HG03469 (cell line): ENCODE data around the gene CD9.

Experiments used
- ATAC-seq: cut with Tn5 transposase; IDR thresholded peaks from one replicate; pipeline ENCODE4 v1.9.1; 2021; ENCODE audit warnings: mild to moderate bottlenecking, moderate library complexity, moderate number of reproducible peaks; ENCODE audit not compliant: unreplicated experiment

Gene CD9

GRCh38 chr12:6235906-6236640 is 35.9 kb downstream of the CD9 start:
- no peak for ATAC-seq

DNA sequence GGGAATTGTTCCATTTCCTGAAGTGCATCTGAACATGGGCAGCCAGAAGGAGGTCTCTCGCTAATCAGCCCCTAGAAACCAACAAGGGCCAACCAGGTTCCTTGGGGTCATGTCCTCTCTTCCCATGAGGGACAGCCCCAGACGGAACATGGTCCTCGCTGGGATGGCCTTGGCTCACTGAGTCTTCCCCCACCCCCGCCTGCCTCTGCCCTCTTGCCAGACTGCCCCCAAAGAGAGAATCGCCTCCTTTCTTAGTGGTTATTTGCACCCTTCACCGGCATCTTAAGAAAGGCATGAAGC is 36.4 kb downstream of the CD9 start:
- ATAC-seq: no peak

DNA sequence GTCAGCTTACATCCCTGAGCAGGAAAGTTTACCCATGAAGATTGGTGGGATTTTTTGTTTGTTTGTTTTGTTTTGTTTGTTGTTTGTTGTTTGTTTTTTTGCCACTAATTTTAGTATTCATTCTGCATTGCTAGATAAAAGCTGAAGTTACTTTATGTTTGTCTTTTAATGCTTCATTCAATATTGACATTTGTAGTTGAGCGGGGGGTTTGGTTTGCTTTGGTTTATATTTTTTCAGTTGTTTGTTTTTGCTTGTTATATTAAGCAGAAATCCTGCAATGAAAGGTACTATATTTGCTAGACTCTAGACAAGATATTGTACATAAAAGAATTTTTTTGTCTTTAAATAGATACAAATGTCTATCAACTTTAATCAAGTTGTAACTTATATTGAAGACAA is 37.6 kb downstream of the CD9 start:
- no peak for ATAC-seq

- ATAC-seq: no peak
Observed at GRCh38 chr12:6238875-6239274, 38.7 kb downstream of the CD9 start.

- no peak for ATAC-seq
Observed at GRCh38 chr12:6241495-6241894, 41.3 kb downstream of the CD9 start.

GRCh38 chr12:6249580-6249979 is 49.4 kb downstream of the CD9 start:
- ATAC-seq: no peak

GRCh38 chr12:6250343-6250742 is 50.1 kb downstream of the CD9 start:
- ATAC-seq: no peak

DNA sequence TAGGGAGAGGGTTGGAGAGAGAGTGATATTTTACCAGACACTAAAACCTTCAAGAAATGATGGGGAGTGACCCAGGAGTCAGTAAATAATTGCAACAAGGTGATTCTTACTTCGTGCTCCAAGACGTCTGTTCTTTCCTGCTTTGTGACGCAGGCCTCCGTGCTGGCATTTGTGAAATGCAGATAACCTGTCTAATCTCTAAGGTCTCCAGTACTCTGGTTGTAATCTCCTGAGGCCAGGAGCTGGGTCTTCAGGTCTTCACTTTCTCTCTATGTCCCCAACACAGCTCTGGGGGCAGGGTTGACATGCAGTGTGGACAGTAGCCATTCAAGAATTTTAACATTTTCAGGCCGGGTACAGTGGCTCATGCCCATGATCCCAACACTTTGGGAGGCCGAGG is 53.1 kb downstream of the CD9 start:
- ATAC-seq: no peak

DNA sequence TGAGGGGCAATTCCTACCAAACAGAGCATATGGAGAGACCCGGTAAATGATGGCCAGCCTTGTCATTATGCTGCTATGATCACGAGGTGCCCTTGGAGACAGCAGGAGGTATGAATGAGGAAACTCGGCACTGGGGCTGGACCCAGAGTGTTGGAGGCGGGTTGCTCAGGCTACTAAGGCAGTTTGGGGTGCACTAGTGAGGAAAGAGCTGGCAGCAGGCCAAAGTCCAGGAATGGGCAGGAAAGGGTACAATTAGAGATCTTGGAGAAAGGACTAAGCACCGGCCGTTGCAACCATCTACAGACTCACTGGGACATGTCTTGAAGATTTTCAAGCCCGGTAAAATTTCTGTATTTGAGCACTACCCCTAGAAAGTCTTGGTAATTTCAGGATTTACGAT is 54.3 kb downstream of the CD9 start:
- ATAC-seq: no peak

DNA sequence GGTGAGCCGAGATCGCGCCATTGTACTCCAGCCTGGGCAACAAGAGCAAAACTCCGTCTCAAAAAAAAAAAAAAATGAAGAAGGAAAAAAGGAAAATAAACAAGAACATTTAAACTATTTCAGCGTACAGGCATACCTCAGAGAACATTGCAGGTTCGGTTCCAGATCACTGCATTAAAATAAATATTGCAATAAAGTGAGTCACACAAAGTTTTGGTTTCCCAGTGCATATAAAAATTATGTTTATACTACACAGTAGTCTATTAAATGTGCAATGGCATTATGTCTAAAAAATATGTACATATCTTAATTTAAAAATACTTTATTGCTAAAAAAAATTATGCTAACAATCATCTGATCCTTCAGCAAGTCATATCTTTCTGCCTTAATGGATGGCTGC is 56.8 kb downstream of the CD9 start:
- ATAC-seq: no peak

DNA sequence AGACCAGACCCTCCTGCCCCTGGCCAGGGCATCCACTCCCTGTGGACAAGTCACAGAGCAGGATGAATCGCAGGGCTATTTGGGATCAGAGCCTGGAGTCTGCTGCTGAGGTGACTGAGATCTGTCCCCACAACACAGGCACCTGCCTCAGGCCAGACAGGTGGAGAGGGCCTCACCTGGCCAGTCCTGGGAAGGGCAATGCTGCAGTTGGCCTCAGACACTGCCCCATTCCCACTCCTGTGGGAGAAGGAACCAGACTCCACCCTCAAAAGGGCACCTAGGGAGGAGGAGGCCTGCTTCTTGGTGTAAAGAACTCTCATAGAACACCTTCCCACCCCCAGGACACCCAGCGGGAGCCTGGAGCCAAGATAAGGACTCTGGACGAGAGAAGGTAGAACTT is 62.0 kb downstream of the CD9 start:
- ATAC-seq: no peak

- ATAC-seq: no peak
Observed at GRCh38 chr12:6262623-6263022, 62.4 kb downstream of the CD9 start.

DNA sequence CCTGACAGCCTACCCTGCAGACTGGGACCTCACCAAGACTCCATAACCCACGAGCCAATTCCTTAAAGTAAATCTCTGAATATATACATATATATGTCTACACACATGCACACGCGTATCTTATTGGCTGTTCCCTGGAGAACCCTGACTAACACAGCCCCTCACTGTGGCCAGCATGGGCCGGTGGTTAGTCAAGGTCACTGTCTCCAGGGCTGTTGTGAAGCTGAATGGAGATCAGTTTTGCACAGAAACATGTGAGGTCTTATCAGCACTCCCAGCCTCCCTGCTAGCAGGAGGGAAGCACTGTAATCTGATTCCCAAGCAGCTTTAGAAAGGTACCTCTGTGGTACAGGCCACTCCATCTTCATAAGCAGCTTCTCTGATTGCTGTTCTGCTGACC is 63.7 kb downstream of the CD9 start:
- no peak for ATAC-seq

GRCh38 chr12:6264402-6265037 is 64.3 kb downstream of the CD9 start:
- ATAC-seq: no peak

GRCh38 chr12:6265038-6265405 is 64.8 kb downstream of the CD9 start:
- ATAC-seq: no peak

GRCh38 chr12:6266541-6266966 is 66.4 kb downstream of the CD9 start:
- no peak for ATAC-seq

DNA sequence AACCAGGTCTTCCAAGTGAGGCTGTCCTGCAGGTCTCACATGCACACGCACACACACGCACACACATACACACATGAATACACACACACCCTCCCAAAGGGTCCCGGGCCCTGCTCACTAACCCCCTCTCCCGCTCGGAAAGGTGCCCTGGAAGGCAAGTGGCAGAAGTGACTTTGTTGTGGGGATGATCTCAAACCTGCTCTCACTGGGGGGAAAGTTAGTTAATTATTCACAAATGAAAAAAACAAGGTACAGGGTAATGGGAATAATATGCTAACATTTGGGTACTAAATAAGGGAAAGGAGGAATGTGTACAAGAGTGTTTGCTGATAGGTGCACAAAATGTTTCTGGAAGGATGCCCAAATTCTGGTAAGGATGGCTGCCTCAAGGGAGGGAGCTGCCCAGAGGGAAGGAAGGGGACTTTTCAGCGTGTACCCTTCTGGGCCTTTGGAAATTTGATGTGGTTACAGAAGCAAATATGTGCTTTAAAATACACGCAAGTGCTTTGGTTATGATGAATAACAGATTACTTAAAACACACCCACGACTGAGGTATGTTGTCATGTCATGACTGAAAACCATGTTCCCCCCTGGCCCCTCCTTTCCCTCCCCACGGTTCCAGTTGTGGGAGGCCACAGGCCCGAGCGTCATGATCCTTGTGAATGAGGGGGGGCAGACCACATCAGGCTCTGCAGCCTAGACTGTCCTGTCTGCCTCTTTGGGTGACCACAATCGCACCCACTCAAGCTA is 66.9 kb downstream of the CD9 start:
- ATAC-seq: no peak

DNA sequence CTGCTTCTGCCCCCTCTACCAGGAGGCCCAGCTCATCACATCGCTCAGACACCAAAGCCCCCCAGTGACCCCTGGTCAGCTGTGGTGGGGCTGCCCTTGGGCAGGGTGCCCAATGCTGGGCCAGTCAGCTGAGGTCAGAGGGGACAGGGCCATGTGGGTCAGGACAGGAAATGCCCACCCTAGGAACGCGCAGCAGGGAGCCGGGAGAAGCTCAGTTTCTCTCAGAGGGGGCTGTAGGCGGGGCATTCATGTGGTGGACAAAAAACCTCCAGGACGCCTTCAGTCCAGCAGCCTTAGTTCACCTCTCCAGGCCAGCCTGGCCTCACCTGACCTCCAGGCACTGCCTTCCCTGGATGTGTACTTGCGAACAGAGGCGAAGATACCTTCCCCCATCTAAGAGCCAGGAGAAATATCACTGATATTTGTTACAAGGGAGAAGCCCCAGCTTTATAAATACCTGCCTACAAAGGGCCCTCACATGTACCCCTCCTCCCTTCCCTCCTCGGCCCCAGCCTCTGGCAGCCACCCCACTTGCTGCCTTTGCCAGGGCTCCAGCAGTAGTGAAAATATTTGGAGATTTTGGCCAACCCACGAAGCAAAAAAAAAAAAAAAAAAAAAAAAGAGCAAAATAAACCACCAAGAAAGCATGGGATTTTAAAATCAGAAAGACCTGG is 68.4 kb downstream of the CD9 start:
- no peak for ATAC-seq

DNA sequence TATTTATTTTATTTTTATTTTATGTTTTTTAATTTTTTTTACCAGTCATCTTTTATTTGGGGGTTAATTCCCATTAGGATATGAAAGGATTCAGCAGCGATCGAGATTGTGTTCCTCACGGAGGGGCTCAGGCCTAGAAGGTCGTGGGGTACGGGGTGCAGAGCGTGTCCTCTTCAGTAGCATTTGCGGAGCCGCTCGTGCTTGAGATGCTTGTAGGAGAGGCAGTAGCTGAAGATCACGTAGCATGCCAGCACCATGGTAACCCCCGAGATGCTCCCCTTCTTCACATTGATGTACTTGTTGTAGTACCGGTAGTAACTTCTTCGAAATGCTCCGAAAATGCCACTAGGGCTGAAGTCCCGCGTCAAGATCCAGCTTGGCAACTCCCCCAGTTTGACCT is 69.8 kb downstream of the CD9 start:
- no peak for ATAC-seq

DNA sequence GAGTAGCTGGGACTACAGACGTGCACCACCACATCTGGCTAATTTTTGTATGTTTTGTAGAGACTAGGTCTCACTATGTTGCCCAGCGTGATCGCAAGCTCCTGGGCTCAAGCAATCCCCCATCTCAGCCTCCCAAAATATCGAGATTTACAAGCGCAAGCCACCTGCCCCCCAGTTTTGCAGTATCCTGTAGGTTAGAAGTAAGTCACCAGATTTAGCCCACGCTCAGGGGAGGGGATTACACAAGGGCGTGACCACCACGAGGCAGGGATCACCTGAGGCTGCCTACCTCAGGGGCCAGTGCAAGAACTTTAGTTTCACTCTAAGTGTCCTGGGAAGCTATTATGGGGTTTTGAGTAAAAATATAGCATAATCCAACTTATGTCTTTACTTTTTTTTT is 71.1 kb downstream of the CD9 start:
- no peak for ATAC-seq

GRCh38 chr12:6272300-6273204 is 72.4 kb downstream of the CD9 start:
- no peak for ATAC-seq
